NCI-H1048 (cell line): ENCODE data around the gene SHROOM2.
"Not testable (repeated sequence)": the region's sequence is repeated elsewhere in the genome, so short reads cannot be mapped to it uniquely, and the experiment has no call there.

ENCODE experiments used
- DNase-seq: peaks from one replicate; lab custom pipeline; 2025; lab: John Stamatoyannopoulos, UW

SHROOM2 gene

DNA sequence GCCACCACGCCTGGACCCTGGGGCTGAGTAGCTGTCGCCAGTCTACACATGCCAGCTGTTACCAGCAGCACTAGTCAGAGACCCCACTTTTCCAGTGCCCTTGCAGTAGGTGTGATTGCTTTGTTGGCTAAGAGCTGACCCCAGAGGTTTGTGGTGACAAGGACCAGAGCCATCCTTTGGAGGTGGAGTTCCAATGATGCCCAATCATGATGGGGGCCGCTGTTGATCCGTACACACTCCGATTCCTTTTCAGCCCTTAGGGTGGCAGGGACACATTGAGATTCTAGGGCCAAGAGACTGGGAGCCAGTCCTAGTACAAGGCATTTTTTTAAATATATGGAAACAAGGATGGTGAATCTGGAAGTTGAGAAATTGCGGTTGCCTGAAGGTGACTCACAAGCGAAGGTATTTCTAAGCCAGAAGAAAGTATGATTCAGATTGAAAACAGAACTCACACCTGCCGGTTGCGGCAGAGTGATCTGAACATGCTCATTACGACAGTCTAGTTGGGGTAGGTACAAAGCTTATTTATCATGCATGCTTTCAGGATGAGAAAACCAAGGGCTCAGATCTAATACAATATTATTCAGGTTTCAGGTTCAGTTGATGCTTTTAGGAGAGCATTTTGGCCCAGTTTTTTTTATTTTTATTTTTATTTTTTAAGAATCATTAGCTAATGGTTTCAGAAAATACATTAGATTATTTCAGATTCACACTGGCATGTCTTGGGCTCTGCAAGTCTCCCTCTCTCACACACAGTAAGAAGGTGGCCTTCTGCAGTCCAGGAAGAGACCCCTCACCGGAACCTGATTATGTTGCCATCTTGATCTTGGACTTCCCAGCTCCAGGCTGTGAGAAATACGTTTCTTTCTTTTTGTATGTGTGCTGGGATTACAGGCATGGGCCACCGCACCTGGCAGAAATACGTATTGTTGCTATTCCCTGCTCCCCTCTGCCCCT is 43.4 kb downstream of the SHROOM2 start:
- no peak for DNase-seq

DNA sequence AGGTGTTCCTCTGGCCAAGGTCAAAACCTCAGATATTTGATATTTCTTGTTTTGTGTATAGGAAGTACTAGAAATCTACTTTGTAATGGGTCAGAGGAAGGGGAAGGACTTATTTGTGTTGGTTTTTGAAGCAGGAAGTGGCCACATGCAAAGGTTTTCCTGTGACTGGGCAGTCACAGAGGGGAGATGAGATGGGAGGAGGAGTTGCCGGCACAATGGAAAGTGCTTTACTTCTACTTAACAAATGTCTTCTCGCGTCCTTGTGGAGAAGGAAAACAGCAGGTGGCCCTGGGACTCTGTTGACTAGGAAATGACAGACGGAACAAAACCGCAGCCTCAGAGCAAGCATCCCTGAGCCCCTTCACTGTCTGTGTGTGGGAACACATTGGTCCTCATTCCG is 46.6 kb downstream of the SHROOM2 start:
- DNase-seq = no peak

- DNase-seq = no peak
Measured at GRCh38 chrX:9835585-9836210, 49.5 kb downstream of the SHROOM2 start.

GRCh38 chrX:9842541-9842940 is 56.3 kb downstream of the SHROOM2 start:
- no peak for DNase-seq

DNA sequence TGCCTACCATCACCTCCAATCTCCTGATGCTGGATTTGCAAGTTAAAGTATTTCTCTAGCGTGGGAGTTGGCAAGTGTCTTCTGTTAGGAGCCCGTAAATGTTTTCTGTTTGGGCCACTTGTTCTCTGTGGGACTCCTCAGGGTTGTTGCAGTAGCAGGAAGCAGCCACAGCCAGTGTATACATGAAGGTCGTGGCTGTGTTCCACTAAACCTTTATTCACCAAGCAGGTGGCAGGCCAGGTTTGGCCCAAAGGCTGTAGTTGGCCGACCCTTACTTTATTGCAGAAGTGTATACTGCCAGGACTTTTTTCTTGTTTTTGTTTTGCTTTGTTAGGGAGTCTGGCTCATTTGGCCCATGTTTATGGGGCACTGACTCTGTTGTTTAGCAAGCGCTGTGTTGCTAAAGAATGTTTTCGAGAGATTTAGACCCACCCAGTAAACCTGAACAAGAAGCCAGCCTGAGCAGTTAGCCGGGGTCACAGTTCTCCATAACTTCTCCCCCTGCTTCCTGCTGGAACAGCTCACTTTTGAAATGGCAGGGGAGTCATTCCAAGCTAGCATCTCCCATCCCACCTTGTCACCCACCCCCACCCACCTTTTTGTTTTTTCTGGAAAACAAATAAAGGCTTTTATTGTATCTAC is 58.8 kb downstream of the SHROOM2 start:
- DNase-seq = no peak

DNA sequence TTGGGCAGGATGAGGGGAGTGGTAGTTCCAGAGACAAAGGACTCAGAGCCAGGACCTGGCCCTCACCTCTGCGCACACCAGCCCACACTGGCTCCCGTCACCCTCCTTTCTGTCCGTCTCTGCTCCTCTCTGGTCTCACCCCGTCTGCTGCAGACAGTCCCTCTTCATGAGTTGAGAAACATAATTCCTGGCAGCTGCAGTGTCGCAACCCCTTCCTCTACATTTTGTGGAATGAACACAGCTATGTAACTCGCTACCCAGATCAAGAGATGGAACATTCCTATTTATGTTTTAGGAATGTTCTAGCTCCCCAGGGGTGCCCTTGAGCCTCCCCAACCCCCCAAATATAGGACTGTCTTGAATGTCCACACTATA is 59.3 kb downstream of the SHROOM2 start:
- DNase-seq = no peak

- no peak for DNase-seq
Measured at GRCh38 chrX:9846631-9847030, 60.4 kb downstream of the SHROOM2 start.

DNA sequence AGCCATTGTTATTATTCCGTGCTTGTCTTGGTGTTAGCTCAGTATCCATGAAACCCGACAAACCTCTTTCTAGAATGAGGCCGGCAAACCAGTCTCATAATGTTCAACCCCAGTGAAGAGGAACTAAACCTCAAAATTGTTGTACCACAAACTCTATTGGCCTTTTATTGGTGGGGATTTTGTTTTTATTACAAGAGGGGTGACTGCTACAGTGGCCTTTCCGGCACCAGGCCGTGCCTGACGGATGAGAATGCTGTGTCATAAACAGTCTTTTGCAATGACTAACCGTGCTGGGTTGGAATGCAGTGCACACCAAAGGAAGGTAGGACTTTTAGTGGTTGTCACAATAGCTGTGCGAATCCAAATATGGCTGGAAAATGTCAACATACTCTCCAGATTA is 60.8 kb downstream of the SHROOM2 start:
- no peak for DNase-seq

DNA sequence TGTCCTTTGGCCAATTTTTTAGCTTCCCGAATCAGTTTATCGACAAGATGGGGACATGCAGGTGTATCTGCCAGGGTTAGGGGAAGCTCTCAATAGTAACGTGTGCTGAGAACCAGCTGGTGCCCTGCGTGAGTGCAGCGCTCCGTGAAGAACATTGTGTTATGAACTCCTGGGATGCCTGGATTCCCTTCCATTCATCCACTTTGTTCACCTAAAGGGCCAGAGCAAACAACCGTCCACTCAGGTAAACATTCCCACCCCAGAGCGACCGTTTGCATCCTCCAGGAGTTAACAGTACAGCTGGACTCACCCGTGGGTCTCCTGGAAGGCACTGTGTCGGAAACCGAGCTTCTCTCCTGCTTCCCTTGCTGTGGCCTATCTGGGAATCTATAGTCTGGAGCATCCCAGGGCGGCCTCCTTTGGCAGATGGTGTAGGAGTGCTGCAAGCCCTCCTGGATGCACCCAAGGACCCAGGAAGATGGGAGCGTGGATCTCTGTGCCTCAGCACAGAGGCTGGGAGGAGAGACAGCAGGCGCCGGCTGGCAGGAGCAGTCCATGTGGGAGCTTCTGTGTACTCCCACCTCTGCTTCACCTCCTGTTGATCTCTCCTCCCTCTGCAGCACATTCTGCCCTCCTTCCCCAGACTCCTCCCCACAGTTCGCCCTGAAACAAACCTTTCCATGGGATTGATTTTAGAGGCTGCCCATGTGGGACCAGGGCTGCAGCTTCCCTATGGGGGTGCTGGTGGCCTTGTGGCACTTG is 62.7 kb downstream of the SHROOM2 start:
- no peak for DNase-seq

DNA sequence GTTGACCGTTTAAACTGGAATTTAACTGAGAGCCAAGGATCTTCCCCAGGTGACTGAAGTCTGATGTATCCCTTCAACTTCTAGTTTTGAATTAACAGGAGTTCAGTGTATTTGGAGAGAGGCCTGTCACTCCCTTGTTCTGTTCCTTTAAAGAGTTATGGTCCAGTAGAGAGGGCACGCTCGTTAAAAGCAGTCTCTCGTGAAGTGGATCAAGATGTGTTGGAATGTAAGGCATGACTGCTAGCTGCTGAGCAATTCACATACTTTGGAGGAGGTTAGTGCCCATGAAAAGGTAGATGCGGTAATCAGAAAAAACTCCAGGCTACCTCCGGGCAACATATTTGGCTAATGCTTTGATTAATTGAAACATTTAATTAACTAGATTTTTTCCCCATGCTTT is 65.7 kb downstream of the SHROOM2 start:
- no peak for DNase-seq

- no peak for DNase-seq
Measured at GRCh38 chrX:9853307-9853706, 67.1 kb downstream of the SHROOM2 start.

DNA sequence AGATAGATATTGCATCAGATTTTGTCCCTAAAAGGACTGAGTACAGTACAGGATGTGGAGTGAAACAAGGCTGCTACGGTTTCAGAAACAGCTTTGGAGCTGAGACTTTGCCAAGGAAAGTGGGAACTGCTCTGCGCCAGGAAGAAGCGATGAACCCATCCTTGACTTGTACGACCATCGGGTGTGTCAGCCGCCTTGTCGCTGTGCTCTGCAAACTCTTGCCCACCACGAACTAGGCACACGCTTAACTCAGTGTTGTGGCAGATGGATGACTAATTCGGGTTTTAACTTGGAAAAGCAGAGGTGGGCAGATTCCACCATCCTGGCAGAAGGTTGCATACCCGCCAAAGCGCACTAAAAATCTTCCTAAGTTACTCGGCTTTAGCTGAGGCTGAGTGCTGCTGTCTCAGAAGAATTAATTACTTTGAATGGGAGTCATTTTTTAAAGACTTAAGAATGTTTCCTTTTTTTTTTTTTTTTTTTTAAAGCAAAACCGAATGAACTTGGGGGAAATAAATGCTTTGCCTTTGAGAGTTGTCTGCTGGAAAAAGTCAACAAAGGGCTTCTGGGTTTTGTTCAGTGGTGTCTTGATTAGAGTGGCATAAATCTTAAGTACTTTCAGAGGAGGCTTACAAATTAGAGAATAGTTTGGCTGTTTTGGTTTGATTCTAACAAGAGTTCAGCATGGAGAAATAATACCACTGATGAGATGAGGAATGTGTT is 69.5 kb downstream of the SHROOM2 start:
- no peak for DNase-seq

DNA sequence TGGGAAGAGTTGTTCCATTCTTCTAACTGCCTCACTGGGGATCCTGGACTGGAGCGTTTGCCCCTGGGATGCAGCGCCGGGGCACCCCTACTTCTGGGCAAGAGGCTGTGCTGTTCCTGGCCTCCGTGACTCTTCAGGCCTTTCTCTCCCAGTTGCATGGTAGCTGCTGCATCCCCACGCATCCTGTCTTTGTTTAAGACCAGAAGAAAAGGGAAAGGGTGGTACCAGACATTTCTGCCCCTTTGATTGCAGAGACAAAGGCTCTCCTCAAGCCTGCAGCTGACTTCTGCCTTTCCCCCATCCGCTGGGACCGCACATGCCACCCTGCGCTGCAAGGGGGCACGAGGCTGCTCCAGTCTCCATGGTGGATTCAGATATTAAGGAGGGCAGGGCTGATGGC is 70.4 kb downstream of the SHROOM2 start:
- DNase-seq = no peak

DNA sequence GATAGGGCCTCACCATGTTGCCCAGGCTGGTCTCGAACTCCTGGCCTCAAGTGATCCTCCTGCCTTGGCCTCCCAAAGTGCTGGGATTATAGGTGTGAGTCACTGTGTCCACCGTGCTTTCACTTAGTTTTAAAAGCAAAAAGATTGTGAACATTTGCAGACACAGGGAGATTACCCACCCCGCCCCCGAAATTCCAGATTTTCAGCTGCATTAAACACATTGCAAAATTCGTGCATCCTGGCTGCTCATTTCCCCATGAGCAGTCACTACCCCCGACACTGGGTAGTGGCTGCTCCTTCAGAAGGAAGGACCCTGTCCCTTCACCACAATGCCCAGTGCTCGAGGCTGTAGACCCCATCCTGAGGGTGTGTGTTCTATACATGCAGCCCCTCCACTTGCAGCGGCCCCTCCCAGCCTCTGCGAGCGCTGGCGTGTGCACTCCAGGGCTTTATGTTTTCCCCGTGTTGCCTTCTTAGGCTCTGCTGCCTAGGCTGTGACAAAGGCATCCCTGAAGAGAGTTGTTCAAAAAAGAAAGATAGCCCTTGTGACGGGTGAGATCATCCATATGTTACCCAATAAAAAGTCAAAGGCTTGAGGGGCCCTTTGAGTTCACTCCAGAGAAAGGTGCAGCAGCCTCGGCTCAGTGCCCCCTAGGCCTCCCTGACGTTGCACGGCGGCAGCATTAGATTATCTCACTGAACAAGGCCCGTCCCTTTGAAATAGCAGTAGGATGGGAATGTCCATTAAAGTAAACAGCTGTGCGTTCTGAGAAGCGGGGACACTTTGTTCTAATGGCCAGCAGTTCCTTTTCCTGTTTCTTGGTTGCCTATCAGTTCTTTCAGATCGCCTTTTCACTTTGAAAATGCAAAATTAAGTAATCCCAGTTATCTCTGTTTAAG is 71.6 kb downstream of the SHROOM2 start:
- no peak for DNase-seq

DNA sequence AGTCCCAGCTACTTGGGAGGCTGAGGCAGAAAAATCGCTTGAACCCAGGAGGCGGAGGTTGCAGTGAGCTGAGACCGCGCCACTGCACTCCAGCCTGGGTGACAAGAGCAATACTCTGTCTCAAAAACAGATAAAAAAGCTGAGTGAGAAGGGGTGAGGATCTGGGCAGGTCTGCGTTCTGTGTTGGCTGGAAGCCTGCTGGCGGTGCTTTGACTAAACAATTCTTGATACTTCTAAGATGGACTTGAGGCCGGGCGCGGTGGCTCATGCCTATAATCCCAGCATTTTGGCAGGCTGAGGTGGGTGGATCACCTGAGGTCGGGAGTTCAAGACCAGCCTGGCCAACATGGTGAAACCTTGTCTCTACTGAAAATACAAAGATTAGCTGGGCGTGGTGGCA is 72.5 kb downstream of the SHROOM2 start:
- DNase-seq = not testable (repeated sequence)

GRCh38 chrX:9859711-9860555 is 73.7 kb downstream of the SHROOM2 start:
- no peak for DNase-seq

DNA sequence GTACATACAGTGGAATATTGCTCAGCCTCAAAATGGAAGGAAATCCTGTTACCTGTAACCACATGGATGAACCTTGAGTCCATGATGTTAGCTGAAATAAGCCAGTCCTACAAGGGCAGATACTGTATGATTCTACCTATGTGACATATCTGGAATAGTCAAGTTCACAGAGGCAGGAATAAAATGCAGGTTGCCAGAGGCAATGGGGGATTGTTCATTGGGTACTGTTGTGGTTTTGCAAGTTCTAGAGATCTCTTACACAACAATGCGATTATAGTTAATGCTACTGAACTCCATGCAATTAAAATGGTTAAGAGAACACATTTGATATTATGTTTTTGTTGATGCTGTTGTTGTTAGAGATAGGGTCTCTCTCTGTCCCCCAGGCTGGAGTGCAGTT is 74.6 kb downstream of the SHROOM2 start:
- no peak for DNase-seq

GRCh38 chrX:9861711-9862110 is 75.5 kb downstream of the SHROOM2 start:
- DNase-seq = no peak

GRCh38 chrX:9862525-9862924 is 76.3 kb downstream of the SHROOM2 start:
- no peak for DNase-seq

DNA sequence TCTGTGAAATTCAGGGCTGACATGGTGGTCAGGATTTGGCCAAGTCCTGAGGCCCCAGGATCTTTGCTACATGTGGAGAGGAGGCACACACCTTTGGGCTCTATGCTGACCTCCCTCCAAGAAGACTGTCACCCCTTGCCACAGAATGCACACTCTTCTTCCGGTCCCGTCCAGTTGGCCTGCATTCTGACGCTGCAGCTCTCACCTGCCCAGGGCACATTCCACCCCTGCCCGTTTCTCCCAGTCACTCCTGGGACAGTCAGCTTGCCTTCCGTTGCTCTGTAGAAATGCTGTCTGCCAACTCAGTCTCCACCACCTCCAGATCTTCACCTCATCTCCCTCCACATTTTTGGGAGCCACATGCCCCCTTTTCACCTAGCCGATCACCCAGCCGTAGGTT is 76.7 kb downstream of the SHROOM2 start:
- DNase-seq = no peak
